ENCODE data around the gene APOL1.

DNA sequence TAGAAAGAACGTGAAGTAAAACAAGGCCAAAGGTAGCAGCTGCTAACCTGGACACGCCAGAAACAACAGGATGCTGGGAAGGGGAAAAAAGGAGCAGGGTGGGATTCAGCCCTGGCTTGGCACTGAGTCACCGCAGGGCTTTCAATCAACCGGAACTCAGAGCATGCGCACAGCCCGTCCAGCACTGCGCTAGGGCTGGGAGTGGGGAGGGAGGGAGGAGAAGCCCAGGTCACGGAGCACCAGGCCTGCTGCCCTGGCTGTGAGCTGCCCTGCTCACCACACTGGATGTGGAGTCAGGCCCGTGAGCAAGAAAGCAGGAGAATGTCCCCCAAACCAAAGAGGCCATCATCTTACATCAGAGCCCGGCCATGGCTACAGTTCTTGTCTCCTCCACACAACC is 51.5 kb downstream of the APOL1 start:
- TF ChIP-seq, protein P1, sequence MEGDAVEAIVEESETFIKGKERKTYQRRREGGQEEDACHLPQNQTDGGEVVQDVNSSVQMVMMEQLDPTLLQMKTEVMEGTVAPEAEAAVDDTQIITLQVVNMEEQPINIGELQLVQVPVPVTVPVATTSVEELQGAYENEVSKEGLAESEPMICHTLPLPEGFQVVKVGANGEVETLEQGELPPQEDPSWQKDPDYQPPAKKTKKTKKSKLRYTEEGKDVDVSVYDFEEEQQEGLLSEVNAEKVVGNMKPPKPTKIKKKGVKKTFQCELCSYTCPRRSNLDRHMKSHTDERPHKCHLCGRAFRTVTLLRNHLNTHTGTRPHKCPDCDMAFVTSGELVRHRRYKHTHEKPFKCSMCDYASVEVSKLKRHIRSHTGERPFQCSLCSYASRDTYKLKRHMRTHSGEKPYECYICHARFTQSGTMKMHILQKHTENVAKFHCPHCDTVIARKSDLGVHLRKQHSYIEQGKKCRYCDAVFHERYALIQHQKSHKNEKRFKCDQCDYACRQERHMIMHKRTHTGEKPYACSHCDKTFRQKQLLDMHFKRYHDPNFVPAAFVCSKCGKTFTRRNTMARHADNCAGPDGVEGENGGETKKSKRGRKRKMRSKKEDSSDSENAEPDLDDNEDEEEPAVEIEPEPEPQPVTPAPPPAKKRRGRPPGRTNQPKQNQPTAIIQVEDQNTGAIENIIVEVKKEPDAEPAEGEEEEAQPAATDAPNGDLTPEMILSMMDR (IDR thresholded peaks at IDR 0.05): no peak
- no peak for TF ChIP-seq POLR2A (IDR thresholded peaks at IDR 0.05)
